Liver (tissue), 9 donors: ENCODE results near the gene ADGRF3. TPM values are rescaled to one million over a fixed set of nuclear protein-coding genes. Genes with fewer than 3 reads are reported as not detected.

Source experiments
- DNase-seq: peaks from one replicate; pipeline ENCODE4 v3.0.0-alpha.2; 2017; ENCODE audit warnings: low spot score
- H3K27ac ChIP-seq, 2 donors: one replicate each; pipeline ENCODE4 v1.7.0; 2013; ENCODE audit warnings: inconsistent platforms in 2 of 2, low read length in 2 of 2, control low read depth in 1 of 2, low read depth in 1 of 2, mild to moderate bottlenecking in 1 of 2
- H3K27me3 ChIP-seq, 4 donors: one replicate each; pipeline versions ENCODE4 v1.6.1 to v1.7.0; 2013; ENCODE audit warnings: low read length in 3 of 4, inconsistent platforms in 1 of 4, mild to moderate bottlenecking in 1 of 4, moderate library complexity in 1 of 4; ENCODE audit not compliant: control insufficient read depth in 4 of 4, insufficient read depth in 4 of 4
- H3K36me3 ChIP-seq, 4 donors: one replicate each; pipeline versions ENCODE4 v1.6.1 to v1.7.0; 2013; ENCODE audit warnings: low read length in 3 of 4, mild to moderate bottlenecking in 3 of 4, low read depth in 1 of 4, moderate library complexity in 1 of 4; ENCODE audit not compliant: control insufficient read depth in 4 of 4, insufficient read depth in 3 of 4
- H3K4me1 ChIP-seq, 4 donors: one replicate each; pipeline versions ENCODE4 v1.6.1 to v1.7.0; 2013; ENCODE audit warnings: low read length in 3 of 4, mild to moderate bottlenecking in 3 of 4, moderate library complexity in 1 of 4; ENCODE audit not compliant: control insufficient read depth in 4 of 4, insufficient read depth in 4 of 4
- H3K4me3 ChIP-seq, 3 donors: one replicate each; pipeline versions ENCODE4 v1.6.1 to v1.7.0; 2013; ENCODE audit warnings: low read length in 3 of 3, control low read depth in 1 of 3, low read depth in 1 of 3, mild to moderate bottlenecking in 1 of 3
- H3K9ac ChIP-seq, 2 donors: one replicate each; pipeline ENCODE4 v1.7.0; 2013; ENCODE audit warnings: low read length in 2 of 2, mild to moderate bottlenecking in 2 of 2, moderate library complexity in 2 of 2, control low read depth in 1 of 2, low read depth in 1 of 2
- H3K9me3 ChIP-seq, 4 donors: one replicate each; pipeline versions ENCODE4 v1.6.1 to v1.7.0; 2013; ENCODE audit warnings: low read length in 3 of 4; ENCODE audit not compliant: control insufficient read depth in 4 of 4
- ATF3 ChIP-seq: IDR thresholded peaks from 2 replicates; pipeline ENCODE4 v1.6.1; 2016; ENCODE audit warnings: antibody characterized with exemption
- CTCF ChIP-seq: fragments of 150-350 bp; IDR thresholded peaks from 2 replicates; pipeline ENCODE4 v1.5.1; 2017; ENCODE audit warnings: improper control_type of control experiment, low read depth, low read length; ENCODE audit not compliant: missing input control
- EGR1 ChIP-seq, 2 donors: IDR thresholded peaks; 2 replicates each; pipeline ENCODE4 v1.6.1; 2016 to 2018; ENCODE audit warnings: antibody characterized with exemption in 2 of 2, low read depth in 2 of 2
- FOXA2 ChIP-seq: IDR thresholded peaks from 2 replicates; pipeline ENCODE4 v1.6.1; 2016; ENCODE audit warnings: antibody characterized with exemption
- HNF4A ChIP-seq, 2 donors: conservative IDR thresholded peaks; 2 replicates each; pipeline ENCODE4 v1.6.1; 2016; ENCODE audit warnings: antibody characterized with exemption in 2 of 2, mild to moderate bottlenecking in 2 of 2
- HNF4G ChIP-seq: IDR thresholded peaks from 2 replicates; pipeline ENCODE4 v1.6.1; 2016; ENCODE audit warnings: antibody characterized with exemption
- MAX ChIP-seq: IDR thresholded peaks from 2 replicates; pipeline ENCODE4 v1.6.1; 2016; ENCODE audit warnings: antibody characterized with exemption
- NR2F2 ChIP-seq: IDR thresholded peaks from 2 replicates; pipeline ENCODE4 v1.6.1; 2016; ENCODE audit warnings: antibody characterized with exemption
- RAD21 ChIP-seq, 2 donors: IDR thresholded peaks; 2 replicates each; pipeline ENCODE4 v1.6.1; 2016; ENCODE audit warnings: antibody characterized with exemption in 2 of 2, mild to moderate bottlenecking in 2 of 2
- REST ChIP-seq: IDR thresholded peaks from 2 replicates; pipeline ENCODE4 v1.6.1; 2016; ENCODE audit warnings: antibody characterized with exemption, mild to moderate bottlenecking
- SP1 ChIP-seq: IDR thresholded peaks from 2 replicates; pipeline ENCODE4 v1.6.1; 2018; ENCODE audit warnings: antibody characterized with exemption, mild to moderate bottlenecking
- TAF1 ChIP-seq: conservative IDR thresholded peaks from 2 replicates; pipeline ENCODE4 v1.6.1; 2016; ENCODE audit warnings: antibody characterized with exemption, mild to moderate bottlenecking
- whole genome bisulfite sequencing: extraction: QIAGEN DNeasy Blood & Tissue Kit; methylation state at CpG from one replicate; pipeline ENCODE4 v1.1.7; 2013; 5-methylcytosine and 5-hydroxymethylcytosine counted together
- polyA plus RNA-seq, 2 donors: library from polyadenylated mRNA; stranded (reverse) in 1 of 2; unstranded in 1 of 2; fragments of 200-250 nt in 1 of 2; fragments of >200 nt in 1 of 2; fragmentation: Nextera tagmentation in 1 of 2; extraction: Ambion mirVana in 1 of 2; gene quantifications; one replicate each; pipeline versions ENCODE4 v1.2.1 to v1.2.3, GENCODE V29; 2013 to 2015
- total RNA-seq, 2 donors: library from RNA; depleted of rRNA; stranded (reverse); fragments of >200 nt; gene quantifications; one replicate each; pipeline ENCODE4 v1.2.3, GENCODE V29; 2014
- donor health status: healthy.
- donor health status: healthy.
- donor health status: healthy.
- donor health status: healthy.
- donor health status: healthy.

The ADGRF3 gene
- total and polyA plus RNA-seq, 4 donors, result 0.07 to 0.25 (median 0.10) TPM

GRCh38 chr2:26318950-26319349, 27.6 kb downstream of the ADGRF3 start:
- no peak for DNase-seq
- TF ChIP-seq MAX (no peak), EGR1 (IDR thresholded peaks at IDR 0.05; ENCODE audit: low read depth in 2 of 2) (no peak), ATF3 (no peak), TAF1 (no peak), HNF4A (conservative IDR thresholded peaks at IDR 0.05) (no peak), NR2F2 (no peak), SP1 (no peak), CTCF (no peak), REST (no peak), FOXA2 (no peak), RAD21 (IDR thresholded peaks at IDR 0.05) (no peak), HNF4G (no peak)

GRCh38 chr2:26317377-26318105, 29.0 kb downstream of the ADGRF3 start:
- Histone ChIP-seq H3K9me3 (no peaks in the 10 kb centered on the region), H3K4me1 (no peaks in the 10 kb centered on the region), H3K4me3 (no peak overlapping the region), H3K36me3 (no peaks in the 10 kb centered on the region), H3K27ac (no peak overlapping the region), H3K27me3 (no peaks in the 10 kb centered on the region), H3K9ac (no peak overlapping the region)
- no peak for DNase-seq
- TF ChIP-seq EGR1 (IDR thresholded peaks at IDR 0.05; ENCODE audit: low read depth in 2 of 2), result no peak
- no peak for TF ChIP-seq MAX
- 92% methylated on average over 8 of the region's 8 CpGs for WGBS

More at GRCh38 chr2:26318950-26319349, 27.6 kb downstream of the ADGRF3 start:
- no peak overlapping the region for H3K4me3 ChIP-seq
- H3K36me3 ChIP-seq, result no peaks in the 10 kb centered on the region
- H3K9ac ChIP-seq, result no peak overlapping the region
- peaks cover 0 to 2% (median 0%) of the 10 kb centered on the region in 4 donors for H3K4me1 ChIP-seq
- WGBS, result 79% methylated on average over 6 of the region's 6 CpGs
- no peaks in the 10 kb centered on the region for H3K9me3 ChIP-seq
- no peak overlapping the region for H3K27ac ChIP-seq
- no peaks in the 10 kb centered on the region for H3K27me3 ChIP-seq
